GM19455 (cell line): ENCODE results near the gene TM9SF4.
"Not testable (repeated sequence)": the region's sequence is repeated elsewhere in the genome, so short reads cannot be mapped to it uniquely, and the experiment has no call there.

Experiments used
- ATAC-seq: cut with Tn5 transposase; IDR thresholded peaks from one replicate; pipeline ENCODE4 v1.9.1; 2021; ENCODE audit not compliant: unreplicated experiment

The TM9SF4 gene

GRCh38 chr20:32089637-32090362, 19.7 kb upstream of the TM9SF4 start:
- no peak for ATAC-seq

DNA sequence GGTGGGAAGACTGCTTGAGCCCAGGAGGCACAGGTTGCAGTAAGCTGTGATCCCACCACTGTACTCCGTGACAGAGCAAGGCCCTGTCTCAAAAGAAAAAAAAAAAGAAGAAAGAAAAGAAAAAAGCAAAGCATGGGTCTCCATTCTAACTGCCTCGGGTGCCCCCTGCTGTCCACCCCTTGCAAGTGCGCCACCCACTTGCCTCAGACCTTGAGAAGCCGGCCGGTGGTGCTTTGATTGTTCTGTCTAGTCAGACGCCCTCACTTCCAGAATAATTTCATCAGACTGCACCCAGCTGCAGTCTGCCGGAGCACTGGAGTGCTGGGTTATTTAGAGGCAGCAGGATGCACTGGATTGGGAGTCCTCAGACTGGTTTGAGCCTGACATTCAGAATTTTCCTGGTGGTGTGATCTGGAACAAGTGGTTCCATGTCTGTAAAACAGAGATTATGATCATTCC, 17.6 kb upstream of the TM9SF4 start:
- ATAC-seq, result no peak

- ATAC-seq, result no peak
These were observed 10.7 kb upstream of the TM9SF4 start for GRCh38 chr20:32098786-32099185.

- ATAC-seq, result no peak
These were observed 611 bp upstream of the TM9SF4 start for GRCh38 chr20:32108814-32109391.

DNA sequence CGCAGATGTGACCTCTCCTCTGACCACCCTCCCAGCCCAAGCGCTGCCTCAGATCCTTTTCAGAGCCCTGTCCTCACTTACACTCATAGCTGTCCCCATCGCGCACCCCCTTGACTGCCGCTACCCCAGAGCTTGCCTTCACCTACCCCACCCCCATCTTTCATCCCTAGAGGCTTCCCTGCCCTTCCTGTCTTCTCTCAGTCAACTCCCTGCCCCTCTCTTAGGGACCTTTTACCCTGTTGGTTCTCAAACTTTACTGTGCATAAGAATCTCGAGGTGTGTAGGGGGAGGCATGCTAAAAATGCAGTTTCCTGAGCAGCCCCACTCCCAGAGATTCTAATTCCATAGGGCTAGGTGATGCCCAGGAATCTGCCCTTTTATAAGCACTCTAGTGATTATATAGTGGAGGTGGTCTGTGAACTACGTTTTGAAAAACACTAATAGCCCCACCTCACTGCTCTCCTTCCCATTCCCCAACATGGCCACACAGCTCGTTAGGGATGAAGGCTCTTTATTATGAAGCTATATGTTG, 725 bp downstream of the TM9SF4 start:
- ATAC-seq, result no peak

- ATAC-seq, result no peak
These were observed 1.2 kb downstream of the TM9SF4 start for GRCh38 chr20:32110727-32111126.

- ATAC-seq, result no peak
These were observed 1.7 kb downstream of the TM9SF4 start for GRCh38 chr20:32111156-32111686.

GRCh38 chr20:32111753-32112152, 2.2 kb downstream of the TM9SF4 start:
- ATAC-seq, result no peak

GRCh38 chr20:32112841-32113240, 3.3 kb downstream of the TM9SF4 start:
- no peak for ATAC-seq

DNA sequence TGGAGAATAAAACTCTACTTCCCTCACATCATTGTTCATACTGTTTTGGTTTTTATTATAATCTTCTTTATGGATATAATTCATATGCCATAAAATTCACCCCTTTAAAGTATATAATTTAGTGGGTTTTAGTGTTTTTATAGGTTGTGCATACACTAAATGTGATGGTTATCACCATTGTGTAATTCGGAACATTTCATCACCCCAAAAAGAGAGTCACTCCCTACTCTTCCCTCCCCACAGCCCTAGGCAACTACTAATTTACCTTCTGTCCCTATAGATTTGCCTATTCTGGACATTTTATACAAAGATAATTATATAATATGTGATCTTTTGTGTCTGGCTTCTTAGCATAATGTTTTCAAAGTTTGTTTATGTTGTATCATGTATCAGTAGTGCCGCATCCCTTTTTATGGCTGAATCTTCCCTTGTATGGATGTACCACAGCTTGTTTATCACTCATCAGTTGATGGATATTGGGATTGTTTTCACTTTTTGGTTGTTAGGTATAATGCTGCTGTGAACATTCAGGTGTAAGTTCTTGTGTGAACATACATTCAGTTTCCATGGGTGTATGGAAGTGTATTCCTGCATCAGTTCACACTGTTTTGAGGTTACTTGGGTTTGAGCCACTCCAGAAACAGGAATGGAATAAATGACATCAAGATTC, 4.2 kb downstream of the TM9SF4 start:
- no peak for ATAC-seq

- no peak for ATAC-seq
These were observed 4.9 kb downstream of the TM9SF4 start for GRCh38 chr20:32114305-32114960.

- ATAC-seq, result no peak
These were observed 5.8 kb downstream of the TM9SF4 start for GRCh38 chr20:32115211-32115767.

DNA sequence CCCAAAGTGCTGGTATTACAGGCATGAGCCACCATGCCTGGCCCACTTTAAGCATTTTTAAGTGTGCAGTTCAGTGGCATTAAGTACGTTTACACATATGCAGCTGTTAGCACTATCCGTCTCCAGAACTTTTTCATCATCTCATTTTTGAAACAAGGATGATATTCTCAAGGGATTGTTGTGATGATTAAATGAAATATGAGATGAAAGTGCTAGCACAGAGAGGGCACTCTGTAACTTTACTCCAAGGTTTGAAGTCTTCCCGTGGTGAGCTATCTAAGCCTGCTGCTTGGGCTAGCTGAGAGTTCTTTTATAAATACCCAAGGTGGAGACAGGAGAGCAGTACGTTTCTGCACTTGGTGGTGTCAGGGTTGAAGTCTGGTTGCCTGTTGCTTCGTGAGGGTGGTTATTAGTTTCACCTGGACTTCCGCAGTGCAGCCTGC, 6.6 kb downstream of the TM9SF4 start:
- ATAC-seq, result no peak

- not testable (repeated sequence) for ATAC-seq
These were observed 7.3 kb downstream of the TM9SF4 start for GRCh38 chr20:32116796-32117195.

- ATAC-seq, result not testable (repeated sequence)
These were observed 8.9 kb downstream of the TM9SF4 start for GRCh38 chr20:32118427-32118826.

GRCh38 chr20:32119734-32120133, 10.2 kb downstream of the TM9SF4 start:
- no peak for ATAC-seq

- not testable (repeated sequence) for ATAC-seq
These were observed 12.4 kb downstream of the TM9SF4 start for GRCh38 chr20:32121908-32122307.

DNA sequence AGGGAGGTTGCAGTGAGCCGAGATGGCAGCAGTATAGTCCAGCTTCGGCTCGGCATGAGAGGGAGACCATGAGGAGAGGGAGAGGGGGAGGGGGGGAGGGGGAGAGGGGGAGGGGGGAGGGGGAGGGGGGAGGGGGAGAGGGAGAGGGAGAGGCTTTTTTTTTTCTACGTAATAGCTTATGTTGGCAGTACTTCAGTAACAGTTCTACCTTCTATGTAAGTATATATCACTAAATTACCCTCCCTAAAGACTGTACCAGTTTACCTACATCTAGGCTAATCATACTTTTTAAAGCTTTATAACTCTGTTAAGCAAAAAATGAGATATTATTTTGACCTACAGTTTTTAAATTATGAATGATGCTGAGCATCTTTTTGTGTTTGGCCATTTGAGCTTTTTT, 13.6 kb downstream of the TM9SF4 start:
- no peak for ATAC-seq

DNA sequence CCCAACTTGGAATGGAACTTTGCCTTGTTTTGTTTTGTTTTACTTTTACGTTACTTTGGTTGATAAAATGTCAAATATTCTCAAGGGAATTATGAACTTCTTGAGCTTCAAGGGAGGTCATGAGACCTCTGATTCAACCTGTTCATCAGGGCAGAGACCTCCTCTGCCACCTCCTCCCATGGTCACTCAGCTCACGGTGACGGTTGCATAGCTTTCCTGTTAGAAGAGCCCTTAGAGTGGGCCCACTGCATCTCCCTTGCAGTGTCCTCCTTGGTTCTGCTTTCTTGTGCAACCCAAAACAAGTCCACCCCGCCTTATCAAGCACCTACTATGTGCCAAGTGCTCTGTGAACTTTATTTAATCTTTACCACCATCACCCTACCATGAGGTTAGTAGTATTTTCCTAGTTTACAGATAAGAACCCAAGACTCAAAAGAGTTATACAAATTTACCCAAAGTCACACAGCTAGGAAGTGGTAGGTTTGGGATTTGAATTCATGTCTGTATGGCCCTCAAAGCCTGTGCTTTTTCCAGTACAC, 15.5 kb downstream of the TM9SF4 start:
- ATAC-seq, result no peak

- ATAC-seq, result no peak
These were observed 16.0 kb downstream of the TM9SF4 start for GRCh38 chr20:32125506-32125905.
